ENCODE measurements around the gene ANKRD53.

GRCh38 chr2:70939001-70939838 is 39.2 kb upstream of the ANKRD53 start:
- no peak for TF ChIP-seq BHLHE40 (IDR thresholded peaks at IDR 0.05; ENCODE audit: borderline replicate concordance)
- TF ChIP-seq LEF1 (IDR thresholded peaks at IDR 0.05; ENCODE audit: borderline replicate concordance), result no peak
- TF ChIP-seq L3MBTL2 (conservative IDR thresholded peaks at IDR 0.05), result no peak
- no peak for TF ChIP-seq FOXM1 (IDR thresholded peaks at IDR 0.05; ENCODE audit: borderline replicate concordance)
- TF ChIP-seq ELF4 (IDR thresholded peaks at IDR 0.05), result no peak
